H1 (cell line): ENCODE results near the gene ZBP1. TPM values are rescaled to one million over a fixed set of nuclear protein-coding genes. Genes with fewer than 3 reads are reported as not detected.

Source experiments
- BACH1 ChIP-seq: IDR thresholded peaks from 2 replicates; pipeline ENCODE4 v1.6.1; 2012; ENCODE audit warnings: low read length, improper control_type of control experiment
- EZH2 ChIP-seq: fragments of 200-600 bp; sonication (generic); IDR thresholded peaks from 2 replicates; pipeline ENCODE4 v1.7.1; 2012; ENCODE audit warnings: low read depth, mild to moderate bottlenecking, moderate library complexity, low read length, inconsistent platforms; ENCODE audit not compliant: severe bottlenecking
- polyA plus RNA-seq, 7 experiments: library from polyadenylated mRNA; depleted of rRNA in 3 of 7; stranded (reverse) in 5 of 7; unstranded in 2 of 7; fragments of >200 nt in 5 of 7; fragments of 200-250 nt in 2 of 7; gene quantifications; 1 replicate in 5 of 7; 2 replicates in 1 of 7; 4 replicates in 1 of 7; pipeline versions ENCODE4 v1.2.1 to v1.2.3, GENCODE V29; 2011 to 2013; ENCODE audit warnings: missing spikeins in 2 of 7, mixed read lengths in 2 of 7
- total RNA-seq: library from RNA; stranded (reverse); fragmentation: NEBNext Ultra II Directional; extraction: Animal tissue kit (Norgen Biotek cat#: 25700); gene quantifications from 2 replicates; pipeline ENCODE4 v1.2.1, GENCODE V29; 2021

The ZBP1 gene
- total and polyA plus RNA-seq, 2 of the 8 experiments (the other 6 are each of a cell fraction or from before 2014, with no cell fraction given): not detected

- TF ChIP-seq EZH2 (no peak), BACH1 (no peak)
- TF ChIP-seq, all 59 proteins: peak for 0
Measured at GRCh38 chr20:57559289-57559634, 61.0 kb downstream of the ZBP1 start (continued).
